GM12878 (cell line): Measurements from ENCODE around the gene EDC3. TPM values are rescaled to one million over a fixed set of nuclear protein-coding genes. Genes with fewer than 3 reads are reported as not detected.

Experiments used
- ASH2L ChIP-seq: fragments of 300-600, 200-600 bp; sonication (generic); IDR thresholded peaks from 2 replicates; pipeline ENCODE4 v1.6.1; 2017; ENCODE audit warnings: low read depth, mild to moderate bottlenecking, borderline replicate concordance
- EP300 ChIP-seq, 2 experiments: fragments of 150-350 bp in 1 of 2; IDR thresholded peaks; 2 replicates each; pipeline ENCODE4 v1.6.1; 2011 to 2012; ENCODE audit warnings: low read depth in 2 of 2, low read length in 2 of 2, borderline replicate concordance in 1 of 2, improper control_type of control experiment in 1 of 2, inconsistent platforms in 1 of 2; ENCODE audit not compliant: control insufficient read depth in 1 of 2
- ESRRA ChIP-seq: IDR thresholded peaks from 2 replicates; pipeline ENCODE4 v1.6.1; 2012; ENCODE audit warnings: mild to moderate bottlenecking, low read length, improper control_type of control experiment
- IKZF1 ChIP-seq: fragments of 450-650 bp; conservative IDR thresholded peaks from 2 replicates; pipeline ENCODE4 v1.6.1; 2017; ENCODE audit warnings: antibody characterized with exemption, mild to moderate bottlenecking
- IRF4 ChIP-seq: IDR thresholded peaks from 2 replicates; pipeline ENCODE4 v1.6.1; 2011; ENCODE audit warnings: low read depth, low read length
- MYB ChIP-seq: fragments of 150-350 bp; IDR thresholded peaks from 2 replicates; pipeline ENCODE4 v1.6.1; 2014; ENCODE audit warnings: mild to moderate bottlenecking, low read depth, low read length, borderline replicate concordance
- NFYB ChIP-seq: IDR thresholded peaks from 2 replicates; pipeline ENCODE4 v1.6.1; 2011; ENCODE audit warnings: low read depth, mild to moderate bottlenecking, low read length, improper control_type of control experiment, moderate library complexity; ENCODE audit not compliant: insufficient read depth
- SUZ12 ChIP-seq: fragments of 200-600 bp; sonication (generic); IDR thresholded peaks from one replicate; pipeline ENCODE4 v1.6.1; 2018; ENCODE audit warnings: antibody characterized with exemption, mild to moderate bottlenecking; ENCODE audit not compliant: unreplicated experiment
- TCF7 ChIP-seq: IDR thresholded peaks from 2 replicates; pipeline ENCODE4 v1.6.1; 2014; ENCODE audit warnings: antibody characterized with exemption, borderline replicate concordance
- ZNF274 ChIP-seq: IDR thresholded peaks from one replicate; pipeline ENCODE4 v1.8.0; 2011; ENCODE audit not compliant: insufficient read length, insufficient read depth
- polyA plus RNA-seq, 11 experiments: library from polyadenylated mRNA; depleted of rRNA in 4 of 11; unstranded in 6 of 11; stranded (reverse) in 5 of 11; fragments of >200 nt; fragmentation: Nextera tagmentation in 4 of 11; fragmentation: Illumina TruSeq in 1 of 11; extraction: Ambion mirVana in 4 of 11; extraction: Trizol in 1 of 11; gene quantifications; 1 replicate in 1 of 11; 2 replicates in 10 of 11; pipeline versions ENCODE4 v1.2.1 to v1.2.3, GENCODE V29; 2011 to 2016; ENCODE audit warnings: inconsistent platforms in 2 of 11, missing spikeins in 2 of 11, low read depth in 1 of 11
- total RNA-seq, 4 experiments: library from RNA; depleted of rRNA in 3 of 4; stranded (reverse); fragments of >200 nt in 3 of 4; fragmentation: Illumina TruSeq in 1 of 4; extraction: Trizol in 1 of 4; gene quantifications; 2 replicates each; pipeline versions ENCODE4 v1.2.1 to v1.2.3, GENCODE V29; 2013 to 2021
- TF ChIP-seq, protein P1 (sequence below): IDR thresholded peaks from 2 replicates; pipeline ENCODE4 v1.6.1; 2011; ENCODE audit warnings: low read depth, mild to moderate bottlenecking, low read length, moderate library complexity, borderline replicate concordance; ENCODE audit errors: extremely low read depth

The EDC3 gene
- total and polyA plus RNA-seq, 10 of the 15 experiments (the other 5 are each of a cell fraction or from before 2014, with no cell fraction given): 11.8 to 48.4 (median 35.3) TPM

DNA sequence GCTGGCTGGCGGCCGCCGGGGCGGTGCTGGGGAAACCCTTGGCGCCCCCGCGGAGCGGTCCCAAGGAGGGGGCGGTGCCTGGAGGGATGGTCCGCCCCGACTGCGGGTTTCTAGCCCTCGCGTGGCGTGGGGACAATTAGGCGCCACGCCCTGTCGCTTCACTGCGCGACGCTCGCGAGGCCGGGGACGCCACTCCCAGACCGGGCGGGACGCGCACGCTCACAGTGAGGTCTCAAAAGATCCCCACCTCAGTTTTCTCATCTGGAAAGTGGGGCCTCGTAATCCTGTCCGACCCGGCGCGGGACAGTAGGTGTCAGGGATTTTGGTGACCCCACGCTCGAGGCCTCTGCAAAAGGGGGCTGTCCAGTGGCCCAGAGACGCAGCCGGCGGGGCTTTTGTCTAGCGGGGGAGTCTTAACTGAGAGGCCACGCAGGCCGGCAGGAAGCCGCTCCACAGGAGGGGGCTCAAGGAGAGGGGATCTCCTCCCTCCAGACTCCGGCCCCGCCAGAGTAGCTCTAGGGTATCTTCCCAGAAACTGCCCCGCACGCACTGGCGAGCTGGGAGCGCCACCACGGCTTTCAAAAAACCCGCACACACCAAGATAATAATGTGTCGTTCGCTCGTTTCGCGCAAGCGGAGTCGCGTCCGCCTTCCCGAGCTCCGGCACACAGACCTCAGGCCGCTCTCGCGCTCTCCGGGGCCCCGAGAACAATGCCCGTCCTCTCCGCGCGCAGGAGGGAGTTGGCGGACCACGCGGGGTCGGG is 80.9 kb downstream of the EDC3 start (continued):
- TF ChIP-seq IKZF1: no peak; the same call in 1 of the 2 replicates
- no peak for TF ChIP-seq IRF4
- no peak for TF ChIP-seq ZNF274
- no peak for TF ChIP-seq SUZ12
- no peak for TF ChIP-seq MYB
- TF ChIP-seq, protein P1, sequence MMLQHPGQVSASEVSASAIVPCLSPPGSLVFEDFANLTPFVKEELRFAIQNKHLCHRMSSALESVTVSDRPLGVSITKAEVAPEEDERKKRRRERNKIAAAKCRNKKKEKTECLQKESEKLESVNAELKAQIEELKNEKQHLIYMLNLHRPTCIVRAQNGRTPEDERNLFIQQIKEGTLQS: no peak
- no peak for TF ChIP-seq TCF7
- no peak for TF ChIP-seq NFYB
- no peak for TF ChIP-seq EP300 (IDR thresholded peaks at IDR 0.05; ENCODE audit: borderline replicate concordance in 1 of 2, control insufficient read depth in 1 of 2, low read depth in 2 of 2, low read length in 2 of 2)
- peak; percentile 44; the same call in 1 of the 2 replicates for TF ChIP-seq ASH2L
- TF ChIP-seq ESRRA: no peak
